ENCODE measurements around the gene ELMO1. TPM values are rescaled to one million over a fixed set of nuclear protein-coding genes. Genes with fewer than 3 reads are reported as not detected.
"Not testable (repeated sequence)": the region's sequence is repeated elsewhere in the genome, so short reads cannot be mapped to it uniquely, and the experiment has no call there.

The ELMO1 gene
- total RNA-seq, 1 donor from 2014 or later = 30.3 TPM

DNA sequence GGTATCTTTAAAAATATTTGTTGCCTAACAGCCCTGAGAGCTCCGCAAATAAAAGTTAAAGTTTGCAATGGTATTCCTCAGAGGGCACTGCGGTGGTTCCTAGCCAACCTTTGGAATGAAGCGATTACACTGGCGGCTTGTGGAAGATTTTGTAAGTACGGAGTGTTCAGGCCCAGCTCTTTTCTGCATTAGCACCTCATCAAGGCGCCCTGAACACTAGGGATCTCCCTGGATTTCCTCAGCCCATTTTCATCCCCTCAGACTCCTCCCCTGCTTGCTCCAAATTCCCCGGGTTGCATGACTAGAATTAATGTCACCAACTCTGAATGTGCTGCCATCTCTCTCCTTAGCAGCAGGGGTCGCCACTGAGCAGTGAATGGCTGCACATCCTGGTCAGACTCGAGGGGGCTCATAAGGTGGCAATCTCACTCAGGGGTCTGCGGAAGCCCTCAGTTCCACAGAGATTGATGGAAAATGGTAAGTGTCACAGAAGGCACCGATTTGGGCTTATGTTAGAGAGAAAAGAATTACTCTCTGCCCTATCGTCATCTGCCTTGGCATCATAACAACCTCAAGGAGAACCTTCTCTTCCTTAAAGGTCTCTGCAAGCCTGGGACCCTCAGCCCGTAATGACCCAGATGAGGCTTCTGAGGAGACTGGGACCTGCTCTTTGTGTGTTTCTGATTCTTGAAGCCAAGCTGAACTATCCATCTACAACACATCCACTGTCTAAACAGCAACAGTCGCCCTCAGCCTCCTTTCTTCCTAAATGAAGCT is 461.5 kb downstream of the ELMO1 start:
- DNase-seq (ENCODE audit: low read depth in 2 of 2) = peak in 1 of 2 donors; percentile 46

DNA sequence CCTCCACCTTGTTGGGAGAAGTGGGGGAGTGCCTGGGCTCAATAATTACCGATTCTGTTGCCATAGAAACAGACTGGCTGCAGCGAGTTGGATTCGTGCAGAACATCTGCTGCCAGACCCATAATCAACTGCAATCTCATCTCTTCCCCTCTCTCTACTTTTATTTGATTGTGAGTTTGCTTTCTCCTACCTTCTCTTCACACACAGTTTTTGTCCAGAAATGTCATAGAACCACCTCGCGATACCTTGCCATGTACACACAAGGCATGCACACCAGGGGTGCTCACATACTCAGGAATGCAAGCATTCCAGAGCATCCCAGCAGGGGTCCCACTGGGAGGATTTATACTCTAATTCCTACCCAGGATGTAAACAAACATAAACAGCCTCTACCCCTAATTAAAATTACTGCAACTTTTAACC is 462.1 kb downstream of the ELMO1 start:
- DNase-seq (ENCODE audit: low read depth in 2 of 2) = no peak

DNA sequence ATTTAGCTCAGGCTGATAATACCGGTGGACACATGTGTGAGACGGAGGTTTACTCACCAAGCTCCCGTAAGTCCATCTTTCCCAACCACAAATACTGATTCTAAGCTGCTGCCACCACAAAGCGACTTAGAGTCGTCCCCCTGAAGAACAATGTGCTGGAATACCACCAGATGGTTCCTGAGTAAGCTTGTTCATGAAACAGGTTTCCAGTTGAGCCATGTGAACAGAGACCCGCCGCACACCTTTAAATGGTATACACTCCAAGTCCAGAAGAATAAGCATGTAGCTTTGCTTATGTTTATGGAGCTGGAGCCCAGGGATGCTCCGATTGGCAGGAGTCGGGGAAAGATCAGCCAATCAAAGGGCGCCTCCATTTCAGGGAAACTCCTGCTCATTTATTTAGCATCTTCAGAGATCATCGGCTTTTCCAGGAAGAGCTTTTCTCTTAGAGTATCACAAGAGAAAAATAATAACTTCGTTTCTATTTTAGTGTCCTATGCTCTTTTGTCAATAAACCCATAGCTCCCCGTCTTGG is 462.7 kb downstream of the ELMO1 start:
- DNase-seq (ENCODE audit: low read depth in 2 of 2) = no peak

DNA sequence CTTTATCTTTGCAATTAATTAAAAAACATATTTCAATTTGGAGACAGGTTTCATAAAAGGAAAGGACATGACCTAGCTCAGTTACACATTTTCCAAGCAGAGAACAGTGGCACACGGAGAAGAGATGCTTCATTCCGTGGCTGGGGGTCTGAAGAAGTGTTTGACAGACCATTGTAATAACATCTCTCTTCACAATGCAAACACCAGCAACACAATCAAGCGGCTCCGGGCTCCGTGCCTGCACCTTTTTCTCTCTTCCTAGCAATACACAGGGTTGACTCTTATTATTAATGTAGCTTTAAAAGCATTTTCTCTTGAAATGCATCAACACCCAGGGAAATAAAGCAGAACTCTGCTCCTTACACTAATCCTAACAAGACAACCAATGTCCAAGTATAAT is 463.3 kb downstream of the ELMO1 start:
- no peak for DNase-seq (ENCODE audit: low read depth in 2 of 2)

DNA sequence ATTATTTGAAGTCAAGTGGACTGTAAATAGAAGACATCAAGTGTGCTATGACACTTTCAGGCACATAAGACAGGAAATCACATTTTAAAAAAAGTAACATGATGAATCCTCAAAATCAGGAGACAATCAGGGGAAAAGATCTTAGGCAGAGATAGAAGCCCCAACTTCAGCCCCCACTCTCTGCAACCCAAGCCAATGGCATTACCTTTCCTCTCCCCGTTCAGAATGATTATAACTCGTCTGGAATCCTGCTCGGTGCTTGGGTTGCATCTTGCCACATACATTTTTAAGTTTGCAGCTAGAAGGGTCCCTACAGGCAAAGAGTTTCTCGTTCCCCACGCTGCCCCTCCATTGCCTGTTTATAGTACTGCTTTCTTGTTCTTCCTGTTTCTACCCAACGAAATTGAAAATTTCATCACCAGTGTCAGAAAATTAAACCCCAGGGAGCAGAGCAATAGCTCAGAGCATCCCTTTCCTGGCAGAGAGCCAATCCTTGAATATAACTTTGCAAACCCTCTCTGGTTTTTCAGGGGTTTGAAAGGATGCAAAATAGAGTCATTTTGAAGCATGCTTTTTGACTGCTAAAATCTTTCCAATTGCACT is 463.9 kb downstream of the ELMO1 start:
- DNase-seq (ENCODE audit: low read depth in 2 of 2) = no peak

DNA sequence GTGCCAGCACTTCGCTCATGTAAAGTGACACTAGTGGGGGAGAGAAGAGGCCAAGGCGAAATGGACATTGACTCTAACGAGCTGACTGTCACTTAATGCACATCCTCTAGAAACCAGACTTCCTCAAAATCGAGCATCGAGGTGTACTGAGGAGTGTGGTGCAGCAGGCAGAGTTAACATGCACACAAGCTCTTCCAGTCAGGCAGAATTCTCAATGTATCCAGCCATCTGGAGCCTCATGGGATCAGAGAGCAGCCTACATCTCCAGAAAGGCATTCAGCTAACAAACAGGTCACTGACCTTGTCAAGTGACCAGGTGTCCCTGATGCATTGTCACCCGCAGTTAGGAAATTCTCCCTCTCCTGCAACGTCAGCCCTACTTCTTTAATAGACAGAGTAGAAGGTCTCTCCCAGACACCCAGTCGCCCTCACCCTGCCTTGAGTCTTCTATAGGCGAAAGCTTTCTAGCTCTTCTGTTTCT is 464.6 kb downstream of the ELMO1 start:
- DNase-seq (ENCODE audit: low read depth in 2 of 2) = no peak

DNA sequence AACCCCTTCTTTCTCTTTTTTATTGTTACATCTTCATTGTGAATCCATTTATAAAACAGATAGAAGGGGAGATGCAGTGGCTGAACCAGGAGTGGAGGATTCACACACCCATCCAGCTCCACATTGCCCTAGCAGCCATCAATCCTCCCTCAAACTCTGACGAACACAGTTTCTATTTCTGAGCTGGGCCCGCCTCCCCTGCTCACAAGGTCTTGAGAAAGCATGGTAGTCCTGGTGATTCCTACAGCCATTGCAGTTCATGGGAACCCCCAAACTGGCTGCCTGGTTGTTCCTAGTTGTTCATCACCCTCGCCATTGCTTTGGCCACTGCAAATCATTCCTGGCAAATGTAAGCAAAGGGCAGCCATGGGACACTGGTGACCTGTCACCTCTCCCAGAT is 465.9 kb downstream of the ELMO1 start:
- DNase-seq (ENCODE audit: low read depth in 2 of 2) = no peak

DNA sequence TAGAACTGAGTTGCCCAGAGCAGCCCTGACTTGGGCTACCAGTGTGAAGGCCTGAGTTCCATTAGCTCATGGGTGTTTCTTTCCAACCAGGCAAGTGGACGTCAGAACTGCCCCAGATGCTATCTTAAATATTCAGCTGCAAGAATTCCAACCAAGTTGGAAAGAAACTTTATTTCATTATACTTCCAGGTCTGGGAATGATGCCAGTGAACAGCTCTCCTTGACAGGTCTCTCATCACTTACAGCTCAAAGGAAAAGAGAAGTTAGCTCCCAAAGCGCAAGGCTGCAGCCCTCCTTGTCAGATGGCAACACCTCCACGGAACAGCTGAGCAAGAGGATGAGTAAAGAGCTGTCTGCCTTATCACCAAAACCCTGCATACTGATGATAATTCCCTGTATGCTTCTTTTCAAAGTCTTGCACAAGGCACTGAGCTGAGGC is 468.8 kb downstream of the ELMO1 start:
- no peak for DNase-seq (ENCODE audit: low read depth in 2 of 2)

DNA sequence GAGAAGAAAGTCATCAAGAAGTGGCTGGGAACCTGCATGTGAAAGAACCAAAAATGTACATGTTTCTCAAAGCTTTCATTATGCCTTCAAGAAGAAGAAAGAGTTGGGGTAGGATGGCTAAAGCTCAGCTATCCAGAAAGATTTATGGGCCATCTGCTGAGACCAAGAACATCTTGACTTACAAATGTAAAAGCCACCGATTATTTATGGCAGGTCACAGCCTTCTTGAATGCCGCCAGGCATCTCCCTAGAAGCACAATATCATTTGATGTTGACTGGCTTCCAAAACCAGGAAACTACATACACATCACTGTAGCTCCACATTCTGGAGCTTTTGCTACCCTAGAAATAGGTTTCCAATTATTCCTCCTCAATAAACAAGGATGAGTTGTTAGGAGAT is 470.2 kb downstream of the ELMO1 start:
- no peak for DNase-seq (ENCODE audit: low read depth in 2 of 2)

DNA sequence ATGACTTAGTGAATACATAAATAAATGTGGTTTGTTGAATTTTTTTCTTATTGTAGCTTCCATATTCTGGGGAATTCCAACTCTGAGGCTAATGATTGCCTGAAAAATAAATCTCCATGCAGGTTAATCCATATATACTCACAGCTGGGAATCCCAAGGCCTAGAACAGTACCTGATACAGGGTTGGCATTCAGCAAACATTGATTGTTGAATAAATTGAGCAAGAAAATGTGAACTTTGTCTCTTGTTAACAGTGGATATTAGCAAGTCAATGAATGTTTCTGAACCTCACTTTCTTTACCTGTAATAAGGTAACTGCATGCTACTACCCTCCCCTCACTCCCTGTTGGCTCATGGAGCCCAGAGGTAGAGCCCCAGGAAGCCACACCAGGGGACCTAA is 470.8 kb downstream of the ELMO1 start:
- DNase-seq (ENCODE audit: low read depth in 2 of 2) = no peak

DNA sequence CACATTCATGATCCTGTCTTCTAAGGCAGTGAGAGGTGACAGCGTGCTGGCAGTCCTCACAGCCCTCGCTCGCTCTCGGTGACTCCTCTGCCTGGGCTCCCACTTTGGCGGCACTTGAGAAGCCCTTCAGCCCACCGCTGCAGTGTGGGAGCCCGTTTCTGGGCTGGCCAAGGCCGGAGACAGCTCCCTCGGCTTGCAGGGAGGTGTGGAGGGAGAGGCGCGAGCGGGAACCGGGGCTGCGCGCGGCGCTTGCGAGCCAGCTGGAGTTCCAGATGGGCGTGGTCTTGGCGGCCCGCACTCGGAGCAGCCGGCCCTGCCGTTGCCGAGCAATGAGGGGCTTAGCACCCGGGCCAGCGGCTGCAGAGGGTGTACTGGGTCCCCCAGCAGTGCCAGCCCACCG is 475.1 kb downstream of the ELMO1 start:
- not testable (repeated sequence) for DNase-seq (ENCODE audit: low read depth in 2 of 2)

DNA sequence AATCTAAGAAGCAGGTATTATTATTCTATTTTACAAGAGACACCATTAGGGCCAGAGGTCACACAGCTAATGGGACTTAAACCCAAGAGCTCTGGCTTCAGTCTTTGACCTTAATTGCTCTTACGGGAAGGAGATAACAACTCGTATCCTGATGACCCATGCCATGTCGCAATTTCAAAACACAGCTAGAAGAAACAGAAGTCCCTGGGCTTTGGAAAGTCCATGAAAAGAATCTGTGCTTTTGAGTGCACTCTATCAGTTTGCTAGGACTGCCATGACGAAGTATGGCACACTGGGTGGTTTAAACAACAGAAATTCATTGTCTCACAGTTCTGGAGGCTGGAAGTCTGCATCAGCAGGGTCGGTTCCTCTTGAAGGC is 476.5 kb downstream of the ELMO1 start:
- DNase-seq (ENCODE audit: low read depth in 2 of 2) = no peak

DNA sequence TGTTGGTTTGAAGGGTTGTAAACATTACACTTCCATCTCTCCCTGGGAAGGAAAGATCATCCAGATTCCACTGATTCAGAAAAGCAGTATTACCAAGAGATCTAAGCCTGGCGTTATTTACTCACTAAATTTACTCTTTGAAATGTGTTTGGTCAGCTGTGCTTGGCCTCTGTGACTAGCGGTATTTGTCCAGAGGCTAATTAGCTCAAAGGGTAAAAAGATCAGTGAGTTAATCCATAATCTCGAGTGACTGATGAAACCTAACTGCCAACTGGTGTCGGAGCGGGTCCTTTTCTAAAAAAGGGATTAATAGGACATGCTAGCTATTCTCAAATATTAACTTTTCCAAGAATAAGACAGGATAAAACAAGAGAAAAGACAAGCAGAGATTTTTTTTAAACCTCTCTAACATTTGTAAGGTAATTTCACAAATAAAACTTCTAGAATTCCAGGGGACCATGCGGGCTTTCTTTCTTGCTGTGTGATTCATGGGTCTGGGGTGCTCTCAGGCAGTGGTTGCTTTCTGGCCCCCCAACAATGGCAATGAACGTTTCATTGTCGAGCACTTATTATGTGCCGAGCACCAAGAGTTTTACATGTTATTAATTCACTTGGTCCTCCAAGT is 477.0 kb downstream of the ELMO1 start:
- DNase-seq (ENCODE audit: low read depth in 2 of 2) = no peak

DNA sequence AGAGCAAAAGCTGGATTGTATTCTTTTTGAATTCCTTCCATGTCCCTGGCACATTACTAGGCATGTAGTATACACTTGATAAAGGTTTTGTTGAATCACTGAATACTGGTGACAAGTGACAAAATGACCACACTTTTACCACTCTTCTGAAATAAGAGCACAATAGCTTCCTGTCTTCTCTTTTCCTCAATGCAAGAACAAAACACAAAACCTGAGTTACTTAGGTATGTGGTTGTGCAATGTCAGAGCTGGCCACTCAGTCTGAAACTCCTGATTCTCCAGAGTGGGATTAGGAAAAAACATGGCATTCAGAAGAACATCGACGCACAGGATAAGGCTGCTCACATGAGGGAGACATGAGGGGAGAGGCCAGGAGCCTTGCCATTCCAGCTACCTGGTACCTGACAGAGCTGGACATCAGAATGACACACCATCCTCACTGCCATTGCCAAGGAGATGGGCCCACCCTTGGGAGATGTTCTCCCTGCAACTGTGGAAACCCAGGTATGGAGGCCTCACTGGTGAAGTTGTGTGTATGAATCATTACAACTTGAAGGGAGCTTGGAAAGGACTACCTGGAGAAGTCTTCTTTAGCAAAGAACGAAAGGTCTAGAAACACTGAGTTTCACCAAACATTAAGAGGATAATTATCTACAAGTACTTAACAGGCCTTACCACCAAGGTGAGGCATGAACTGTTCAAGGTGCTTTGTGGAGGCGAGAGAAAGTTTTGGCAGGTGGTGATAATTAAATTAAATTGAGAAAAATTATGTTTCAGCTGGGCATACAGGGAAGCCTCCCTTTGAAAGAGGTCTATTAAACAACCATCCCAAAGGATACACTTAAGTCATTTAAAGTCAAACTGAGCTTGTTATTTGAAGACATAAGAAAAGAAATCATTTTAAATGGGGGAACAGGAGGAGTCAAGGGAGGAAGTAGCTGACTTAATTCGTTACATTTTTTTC is 477.8 kb downstream of the ELMO1 start:
- DNase-seq (ENCODE audit: low read depth in 2 of 2) = no peak

DNA sequence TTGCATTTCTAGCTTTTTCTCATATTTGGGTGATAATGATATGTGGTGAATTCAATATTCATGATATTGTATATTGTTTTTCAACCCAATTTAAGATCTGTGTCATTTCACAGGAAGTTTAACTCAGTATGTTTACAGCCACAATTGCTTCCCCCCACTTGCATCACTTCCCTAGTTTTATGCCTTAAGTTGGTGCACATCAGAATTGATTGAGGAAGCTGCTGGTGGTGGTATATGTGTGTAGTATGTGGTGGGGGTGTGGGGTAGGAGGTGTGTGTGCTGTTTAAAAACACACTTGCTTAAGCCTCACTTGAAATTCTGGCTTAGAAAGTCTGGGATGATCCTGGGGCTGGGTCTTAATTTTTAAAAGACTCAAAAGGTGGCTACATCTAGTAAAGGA is 479.3 kb downstream of the ELMO1 start:
- DNase-seq (ENCODE audit: low read depth in 2 of 2) = peak in 1 of 2 donors; percentile 54

DNA sequence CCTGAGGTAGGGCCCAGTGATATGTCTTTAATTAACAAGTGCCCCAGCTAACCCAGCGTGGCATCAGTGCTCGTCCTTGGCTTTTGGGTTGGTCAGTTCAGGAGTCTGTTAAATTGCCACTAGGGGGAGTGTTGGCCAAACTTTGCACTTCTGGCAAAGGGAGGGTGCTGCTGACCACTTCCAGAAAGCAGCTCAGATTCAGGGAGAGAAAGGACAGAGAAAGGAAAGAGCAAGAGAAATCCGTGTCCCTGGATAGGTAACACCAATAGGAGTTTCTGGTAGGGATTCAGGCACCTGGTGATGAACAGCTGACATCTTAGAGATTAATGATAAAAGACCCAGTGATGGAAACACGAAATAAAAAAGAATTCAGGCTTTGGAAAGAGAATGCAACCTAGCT is 481.3 kb downstream of the ELMO1 start:
- peak; percentile 51 to 70 for DNase-seq (ENCODE audit: low read depth in 2 of 2)

DNA sequence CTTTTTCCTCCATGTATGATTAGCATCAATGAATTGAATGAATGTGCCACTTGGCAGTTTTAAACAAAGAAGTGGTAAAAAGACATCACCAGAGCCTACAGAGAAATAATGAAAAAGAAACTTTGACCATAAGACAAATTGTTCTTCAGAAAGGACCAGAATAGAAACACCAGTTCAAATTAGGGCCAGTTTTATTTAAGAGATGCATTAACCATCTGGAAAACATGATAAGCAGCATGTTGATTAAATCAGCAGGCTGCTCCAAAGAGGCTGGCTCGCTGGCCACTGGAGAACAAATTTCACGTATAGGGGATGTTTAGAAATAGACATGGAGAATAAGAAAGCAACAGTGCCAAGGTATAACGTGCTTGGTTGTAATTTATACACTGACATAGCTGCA is 482.0 kb downstream of the ELMO1 start:
- no peak for DNase-seq (ENCODE audit: low read depth in 2 of 2)

DNA sequence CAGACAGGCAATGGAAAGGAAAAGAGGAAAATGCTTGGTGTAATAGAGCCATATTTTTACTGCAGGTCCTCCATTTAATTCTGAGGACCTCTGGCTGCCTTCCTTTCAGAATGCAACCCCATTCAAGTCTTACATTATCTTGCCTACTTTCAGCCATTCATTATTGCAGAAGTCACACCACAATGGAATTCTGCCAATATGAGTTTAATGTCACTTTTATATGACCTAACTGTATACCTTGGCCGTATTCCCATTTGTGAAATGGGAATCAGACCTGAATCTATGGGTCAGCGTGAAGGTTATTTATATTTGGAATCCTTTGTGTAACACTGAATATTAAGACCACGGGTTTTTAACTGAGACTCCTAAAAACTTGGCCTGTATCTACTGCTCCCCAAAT is 482.6 kb downstream of the ELMO1 start:
- DNase-seq (ENCODE audit: low read depth in 2 of 2) = peak; percentile 64 to 82

DNA sequence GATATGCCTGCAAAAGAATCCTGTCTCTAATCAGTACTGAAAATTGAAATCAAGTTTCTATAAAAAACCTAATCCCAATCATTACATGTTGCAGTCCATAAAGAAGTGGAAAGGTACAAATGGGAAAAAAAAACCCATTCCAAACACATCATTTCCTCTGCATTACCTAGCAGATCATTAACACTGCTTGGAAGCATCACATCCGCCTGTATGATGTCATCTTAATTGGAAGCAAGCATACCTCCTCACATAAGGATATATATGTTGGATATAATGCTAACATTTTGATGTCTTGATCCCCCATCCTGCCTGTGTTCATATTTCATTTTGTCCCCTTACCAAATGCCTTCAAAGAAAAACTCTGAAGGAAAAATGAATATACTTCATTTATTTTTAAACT is 483.0 kb downstream of the ELMO1 start:
- peak in 1 of 2 donors; percentile 12 for DNase-seq (ENCODE audit: low read depth in 2 of 2)

DNA sequence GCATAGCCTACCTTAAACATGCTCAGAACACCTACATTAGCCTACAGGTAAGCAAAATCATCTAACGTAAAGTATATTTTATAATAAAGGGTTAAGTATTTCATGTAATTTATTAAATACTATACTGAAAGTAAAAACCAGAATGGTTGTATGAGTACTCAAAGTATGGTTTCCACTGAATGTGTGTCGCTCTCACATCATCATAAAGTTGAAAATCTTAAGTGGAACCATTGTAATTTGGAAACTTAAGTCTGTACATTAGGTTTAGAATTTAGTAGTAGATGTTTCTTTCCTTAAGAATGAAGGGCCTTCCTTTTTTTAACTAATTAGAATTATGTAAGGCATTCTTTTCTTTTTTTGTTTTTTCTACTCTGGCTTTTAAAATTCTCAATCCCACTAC is 484.4 kb downstream of the ELMO1 start:
- no peak for DNase-seq (ENCODE audit: low read depth in 2 of 2)

DNA sequence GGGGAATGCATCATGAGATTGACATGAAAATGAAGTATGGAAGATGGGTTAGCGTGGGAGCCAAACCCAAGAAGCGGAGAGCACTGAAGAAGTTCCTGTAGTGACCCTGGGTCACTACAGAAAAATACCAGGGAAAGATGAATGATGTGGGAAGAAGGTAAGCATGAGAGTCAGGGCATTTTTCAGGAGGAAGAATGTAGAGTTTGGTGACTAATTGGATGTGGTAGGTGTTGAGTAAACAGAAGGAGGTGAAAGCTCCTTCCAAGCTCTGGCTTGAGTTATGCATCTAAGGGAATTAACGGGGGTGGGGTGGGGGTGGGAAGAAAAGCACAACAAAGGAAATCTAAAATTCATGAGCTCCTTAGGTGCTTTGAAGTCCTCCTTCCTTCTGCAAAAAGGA is 486.3 kb downstream of the ELMO1 start:
- no peak for DNase-seq (ENCODE audit: low read depth in 2 of 2)
